GM12878 (cell line): ENCODE measurements around the gene ZMYM3. TPM values are rescaled to one million over a fixed set of nuclear protein-coding genes. Genes with fewer than 3 reads are reported as not detected.

Experiments
- BCLAF1 ChIP-seq: fragments of 450-650 bp; IDR thresholded peaks from 2 replicates; pipeline ENCODE4 v1.6.1; 2017; ENCODE audit warnings: antibody characterized with exemption, mild to moderate bottlenecking, moderate library complexity
- CBFB ChIP-seq: IDR thresholded peaks from 2 replicates; pipeline ENCODE4 v1.6.1; 2016; ENCODE audit warnings: antibody characterized with exemption, low read depth
- CREB1 ChIP-seq: IDR thresholded peaks from 2 replicates; pipeline ENCODE4 v1.6.1; 2012; ENCODE audit warnings: low read depth, mild to moderate bottlenecking, inconsistent platforms
- IKZF1 ChIP-seq: fragments of 450-650 bp; conservative IDR thresholded peaks from 2 replicates; pipeline ENCODE4 v1.6.1; 2017; ENCODE audit warnings: antibody characterized with exemption, mild to moderate bottlenecking
- LARP7 ChIP-seq: fragments of 450-650 bp; IDR thresholded peaks from 2 replicates; pipeline ENCODE4 v1.6.1; 2017; ENCODE audit warnings: mild to moderate bottlenecking
- MLLT1 ChIP-seq: fragments of 450-650 bp; IDR thresholded peaks from 2 replicates; pipeline ENCODE4 v1.6.1; 2016; ENCODE audit warnings: mild to moderate bottlenecking
- NFIC ChIP-seq: IDR thresholded peaks from 2 replicates; pipeline ENCODE4 v1.6.1; 2012; ENCODE audit warnings: low read depth, mild to moderate bottlenecking, inconsistent platforms, low read length, moderate library complexity
- NFYB ChIP-seq: IDR thresholded peaks from 2 replicates; pipeline ENCODE4 v1.6.1; 2011; ENCODE audit warnings: low read depth, mild to moderate bottlenecking, low read length, improper control_type of control experiment, moderate library complexity; ENCODE audit not compliant: insufficient read depth
- POLR2A ChIP-seq: IDR thresholded peaks from 2 replicates; pipeline ENCODE4 v1.6.1; 2011; ENCODE audit warnings: low read depth, mild to moderate bottlenecking, low read length
- POLR2AphosphoS5 ChIP-seq: IDR thresholded peaks from 2 replicates; pipeline ENCODE4 v1.6.1; 2011; ENCODE audit warnings: mild to moderate bottlenecking, low read length, inconsistent platforms
- POU2F2 ChIP-seq: IDR thresholded peaks from 3 replicates; pipeline ENCODE4 v1.6.1; 2011; ENCODE audit warnings: low read depth, mild to moderate bottlenecking, low read length, borderline replicate concordance
- RCOR1 ChIP-seq: conservative IDR thresholded peaks from 2 replicates; pipeline ENCODE4 v1.6.1; 2012; ENCODE audit warnings: low read depth, low read length, improper control_type of control experiment
- RUNX3 ChIP-seq: IDR thresholded peaks from 2 replicates; pipeline ENCODE4 v1.6.1; 2012; ENCODE audit warnings: low read length, inconsistent platforms
- SIN3A ChIP-seq: IDR thresholded peaks from 2 replicates; pipeline ENCODE4 v1.6.1; 2012; ENCODE audit warnings: low read depth, low read length, improper control_type of control experiment
- SP1 ChIP-seq: IDR thresholded peaks from one replicate; pipeline ENCODE4 v1.6.1; 2011; ENCODE audit warnings: low read depth, low read length
- TAF1 ChIP-seq: IDR thresholded peaks from 2 replicates; pipeline ENCODE4 v1.6.1; 2011; ENCODE audit warnings: mild to moderate bottlenecking, low read depth, low read length, borderline replicate concordance
- YY1 ChIP-seq: IDR thresholded peaks from 2 replicates; pipeline ENCODE4 v1.6.1; 2011; ENCODE audit warnings: low read depth, mild to moderate bottlenecking, low read length
- ZNF207 ChIP-seq: fragments of 450-650 bp; IDR thresholded peaks from 2 replicates; pipeline ENCODE4 v1.6.1; 2014; ENCODE audit warnings: antibody characterized with exemption, mild to moderate bottlenecking, borderline replicate concordance
- polyA plus RNA-seq, 11 experiments: library from polyadenylated mRNA; depleted of rRNA in 4 of 11; unstranded in 6 of 11; stranded (reverse) in 5 of 11; fragments of >200 nt; fragmentation: Nextera tagmentation in 4 of 11; fragmentation: Illumina TruSeq in 1 of 11; extraction: Ambion mirVana in 4 of 11; extraction: Trizol in 1 of 11; gene quantifications; 1 replicate in 1 of 11; 2 replicates in 10 of 11; pipeline versions ENCODE4 v1.2.1 to v1.2.3, GENCODE V29; 2011 to 2016; ENCODE audit warnings: inconsistent platforms in 2 of 11, missing spikeins in 2 of 11, low read depth in 1 of 11
- total RNA-seq, 4 experiments: library from RNA; depleted of rRNA in 3 of 4; stranded (reverse); fragments of >200 nt in 3 of 4; fragmentation: Illumina TruSeq in 1 of 4; extraction: Trizol in 1 of 4; gene quantifications; 2 replicates each; pipeline versions ENCODE4 v1.2.1 to v1.2.3, GENCODE V29; 2013 to 2021
- TF ChIP-seq, protein P1 (sequence below): fragments of 450-650 bp; IDR thresholded peaks from 2 replicates; pipeline ENCODE4 v1.6.1; 2017; ENCODE audit warnings: mild to moderate bottlenecking, low read depth, inconsistent platforms; ENCODE audit not compliant: poor library complexity, severe bottlenecking
- TF ChIP-seq, protein P2 (sequence below): IDR thresholded peaks from 2 replicates; pipeline ENCODE4 v1.6.1; 2011; ENCODE audit warnings: borderline replicate concordance, low read depth, mild to moderate bottlenecking, moderate library complexity, low read length; ENCODE audit not compliant: insufficient read depth, poor library complexity, severe bottlenecking
- TF ChIP-seq, protein P3 (sequence below): fragments of 450-650 bp; IDR thresholded peaks from 2 replicates; pipeline ENCODE4 v1.6.1; 2017; ENCODE audit warnings: mild to moderate bottlenecking

ZMYM3 gene
- total and polyA plus RNA-seq, 10 of the 15 experiments (the other 5 are each of a cell fraction or from before 2014, with no cell fraction given) = 2.3 to 28.1 (median 12.3) TPM

GRCh38 chrX:71283403-71284143 lies 29.6 kb upstream of the ZMYM3 start, which contains the start of gene NONO (continued):
- TF ChIP-seq, protein P1, sequence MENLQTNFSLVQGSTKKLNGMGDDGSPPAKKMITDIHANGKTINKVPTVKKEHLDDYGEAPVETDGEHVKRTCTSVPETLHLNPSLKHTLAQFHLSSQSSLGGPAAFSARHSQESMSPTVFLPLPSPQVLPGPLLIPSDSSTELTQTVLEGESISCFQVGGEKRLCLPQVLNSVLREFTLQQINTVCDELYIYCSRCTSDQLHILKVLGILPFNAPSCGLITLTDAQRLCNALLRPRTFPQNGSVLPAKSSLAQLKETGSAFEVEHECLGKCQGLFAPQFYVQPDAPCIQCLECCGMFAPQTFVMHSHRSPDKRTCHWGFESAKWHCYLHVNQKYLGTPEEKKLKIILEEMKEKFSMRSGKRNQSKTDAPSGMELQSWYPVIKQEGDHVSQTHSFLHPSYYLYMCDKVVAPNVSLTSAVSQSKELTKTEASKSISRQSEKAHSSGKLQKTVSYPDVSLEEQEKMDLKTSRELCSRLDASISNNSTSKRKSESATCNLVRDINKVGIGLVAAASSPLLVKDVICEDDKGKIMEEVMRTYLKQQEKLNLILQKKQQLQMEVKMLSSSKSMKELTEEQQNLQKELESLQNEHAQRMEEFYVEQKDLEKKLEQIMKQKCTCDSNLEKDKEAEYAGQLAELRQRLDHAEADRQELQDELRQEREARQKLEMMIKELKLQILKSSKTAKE = no peak
- no peak for TF ChIP-seq RCOR1
- peak; percentile 70 for TF ChIP-seq CREB1
- peak; percentile 66; the same call in 1 of the 2 replicates for TF ChIP-seq NFYB
- TF ChIP-seq RUNX3 = peak; percentile 9; the same call in 1 of the 2 replicates
- peak; percentile 87 for TF ChIP-seq POLR2AphosphoS5
- no peak for TF ChIP-seq BCLAF1
- peak; percentile 13; the same call in 1 of the 2 replicates for TF ChIP-seq IKZF1
- TF ChIP-seq, protein P2, sequence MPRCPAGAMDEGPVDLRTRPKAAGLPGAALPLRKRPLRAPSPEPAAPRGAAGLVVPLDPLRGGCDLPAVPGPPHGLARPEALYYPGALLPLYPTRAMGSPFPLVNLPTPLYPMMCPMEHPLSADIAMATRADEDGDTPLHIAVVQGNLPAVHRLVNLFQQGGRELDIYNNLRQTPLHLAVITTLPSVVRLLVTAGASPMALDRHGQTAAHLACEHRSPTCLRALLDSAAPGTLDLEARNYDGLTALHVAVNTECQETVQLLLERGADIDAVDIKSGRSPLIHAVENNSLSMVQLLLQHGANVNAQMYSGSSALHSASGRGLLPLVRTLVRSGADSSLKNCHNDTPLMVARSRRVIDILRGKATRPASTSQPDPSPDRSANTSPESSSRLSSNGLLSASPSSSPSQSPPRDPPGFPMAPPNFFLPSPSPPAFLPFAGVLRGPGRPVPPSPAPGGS = no peak
- no peak for TF ChIP-seq POU2F2
- TF ChIP-seq POLR2A = peak; percentile 88
- peak; percentile 61 for TF ChIP-seq YY1
- TF ChIP-seq SP1 = peak; percentile 51
- peak; percentile 44; the same call in 1 of the 2 replicates for TF ChIP-seq MLLT1
- TF ChIP-seq LARP7 = 0 out of 2 replicates have a peak, but pooled peaks have one; percentile 50
- 0 out of 2 replicates have a peak, but pooled peaks have one; percentile 20 for TF ChIP-seq ZNF207
- 0 out of 2 replicates have a peak, but pooled peaks have one; percentile 38 for TF ChIP-seq SIN3A
- TF ChIP-seq CBFB = 0 out of 2 replicates have a peak, but pooled peaks have one; percentile 25
- TF ChIP-seq, protein P3, sequence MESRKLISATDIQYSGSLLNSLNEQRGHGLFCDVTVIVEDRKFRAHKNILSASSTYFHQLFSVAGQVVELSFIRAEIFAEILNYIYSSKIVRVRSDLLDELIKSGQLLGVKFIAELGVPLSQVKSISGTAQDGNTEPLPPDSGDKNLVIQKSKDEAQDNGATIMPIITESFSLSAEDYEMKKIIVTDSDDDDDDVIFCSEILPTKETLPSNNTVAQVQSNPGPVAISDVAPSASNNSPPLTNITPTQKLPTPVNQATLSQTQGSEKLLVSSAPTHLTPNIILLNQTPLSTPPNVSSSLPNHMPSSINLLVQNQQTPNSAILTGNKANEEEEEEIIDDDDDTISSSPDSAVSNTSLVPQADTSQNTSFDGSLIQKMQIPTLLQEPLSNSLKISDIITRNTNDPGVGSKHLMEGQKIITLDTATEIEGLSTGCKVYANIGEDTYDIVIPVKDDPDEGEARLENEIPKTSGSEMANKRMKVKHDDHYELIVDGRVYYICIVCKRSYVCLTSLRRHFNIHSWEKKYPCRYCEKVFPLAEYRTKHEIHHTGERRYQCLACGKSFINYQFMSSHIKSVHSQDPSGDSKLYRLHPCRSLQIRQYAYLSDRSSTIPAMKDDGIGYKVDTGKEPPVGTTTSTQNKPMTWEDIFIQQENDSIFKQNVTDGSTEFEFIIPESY = no peak
- TF ChIP-seq NFIC = no peak
- TF ChIP-seq TAF1 = peak; percentile 76
